Hepatocyte (in vitro differentiated cells): ENCODE data around the gene GNL2. TPM values are rescaled to one million over a fixed set of nuclear protein-coding genes. Genes with fewer than 3 reads are reported as not detected.
A peak's percentile ranks its signal among the peaks of the same experiment; 100 is the strongest.

Experiments
- DNase-seq: peaks from one replicate; pipeline ENCODE4 v3.0.0-alpha.2; 2016; ENCODE audit warnings: low spot score
- H2AFZ ChIP-seq: fragments of 200-600 bp; sonication (generic); 2 replicates; pipeline ENCODE4 v1.6.0; 2016; ENCODE audit warnings: antibody characterized with exemption, mild to moderate bottlenecking
- H3K27ac ChIP-seq: fragments of 200-600 bp; sonication (generic); 2 replicates; pipeline ENCODE4 v1.5.1; 2016; ENCODE audit warnings: mild to moderate bottlenecking
- H3K27me3 ChIP-seq: fragments of 200-600 bp; sonication (generic); 2 replicates; pipeline ENCODE4 v1.6.1; 2016
- H3K36me3 ChIP-seq: fragments of 200-600 bp; sonication (generic); replicated peaks from 2 replicates; pipeline ENCODE4 v1.5.1; 2016; ENCODE audit warnings: low read depth; ENCODE audit not compliant: insufficient read depth
- H3K4me1 ChIP-seq: fragments of 200-600 bp; sonication (generic); 2 replicates; pipeline ENCODE4 v1.5.1; 2016; ENCODE audit warnings: mild to moderate bottlenecking, moderate library complexity; ENCODE audit not compliant: insufficient read depth
- H3K4me2 ChIP-seq: fragments of 200-600 bp; sonication (generic); 2 replicates; pipeline ENCODE4 v1.6.0; 2016
- H3K4me3 ChIP-seq: fragments of 200-600 bp; sonication (generic); 2 replicates; pipeline ENCODE4 v1.5.1; 2016; ENCODE audit warnings: mild to moderate bottlenecking
- H3K79me2 ChIP-seq: fragments of 200-600 bp; sonication (generic); 2 replicates; pipeline ENCODE4 v1.6.0; 2017; ENCODE audit warnings: mild to moderate bottlenecking
- H3K9me2 ChIP-seq: fragments of 200-600 bp; sonication (generic); replicated peaks from 2 replicates; pipeline ENCODE4 v1.6.0; 2017; ENCODE audit warnings: mild to moderate bottlenecking; ENCODE audit not compliant: insufficient read depth
- H3K9me3 ChIP-seq: fragments of 200-600 bp; sonication (generic); 2 replicates; pipeline ENCODE4 v1.5.1; 2016; ENCODE audit warnings: low read depth, mild to moderate bottlenecking
- H4K20me1 ChIP-seq: fragments of 200-600 bp; sonication (generic); 2 replicates; pipeline ENCODE4 v1.6.0; 2016; ENCODE audit warnings: mild to moderate bottlenecking; ENCODE audit not compliant: insufficient read depth, poor library complexity, severe bottlenecking
- EZH2 ChIP-seq: fragments of 200-600 bp; sonication (generic); IDR thresholded peaks from 2 replicates; pipeline ENCODE4 v1.6.1; 2016; ENCODE audit warnings: antibody characterized with exemption, mild to moderate bottlenecking, borderline replicate concordance
- EZH2phosphoT487 ChIP-seq: fragments of 200-600 bp; sonication (generic); IDR thresholded peaks from one replicate; pipeline ENCODE4 v1.6.1; 2018; ENCODE audit warnings: antibody characterized with exemption, mild to moderate bottlenecking, low read depth, moderate library complexity; ENCODE audit not compliant: unreplicated experiment, severe bottlenecking
- WGBS: methylation state at CpG from one replicate; pipeline ENCODE4 v1.1.6; 2016; ENCODE audit warnings: low lambda C conversion rate; ENCODE audit errors: missing lambda C conversion rate; 5-methylcytosine and 5-hydroxymethylcytosine counted together
- polyA plus RNA-seq: library from polyadenylated mRNA; unstranded; fragments of >200 nt; fragmentation: Nextera tagmentation; extraction: Ambion mirVana; gene quantifications from 2 replicates; pipeline ENCODE4 v1.2.1, GENCODE V29; 2016
- total RNA-seq: library from RNA; depleted of rRNA; stranded (reverse); fragments of >200 nt; gene quantifications from 2 replicates; pipeline ENCODE4 v1.2.3, GENCODE V29; 2014
- TF ChIP-seq, protein P1 (sequence below): fragments of 200-600 bp; sonication (generic); IDR thresholded peaks from 2 replicates; pipeline ENCODE4 v1.5.1; 2016; ENCODE audit warnings: antibody characterized with exemption, mild to moderate bottlenecking; ENCODE audit not compliant: poor library complexity

The GNL2 gene
- total and polyA plus RNA-seq, 2 experiments from 2014 or later = 47.2 to 51.7 TPM

DNA sequence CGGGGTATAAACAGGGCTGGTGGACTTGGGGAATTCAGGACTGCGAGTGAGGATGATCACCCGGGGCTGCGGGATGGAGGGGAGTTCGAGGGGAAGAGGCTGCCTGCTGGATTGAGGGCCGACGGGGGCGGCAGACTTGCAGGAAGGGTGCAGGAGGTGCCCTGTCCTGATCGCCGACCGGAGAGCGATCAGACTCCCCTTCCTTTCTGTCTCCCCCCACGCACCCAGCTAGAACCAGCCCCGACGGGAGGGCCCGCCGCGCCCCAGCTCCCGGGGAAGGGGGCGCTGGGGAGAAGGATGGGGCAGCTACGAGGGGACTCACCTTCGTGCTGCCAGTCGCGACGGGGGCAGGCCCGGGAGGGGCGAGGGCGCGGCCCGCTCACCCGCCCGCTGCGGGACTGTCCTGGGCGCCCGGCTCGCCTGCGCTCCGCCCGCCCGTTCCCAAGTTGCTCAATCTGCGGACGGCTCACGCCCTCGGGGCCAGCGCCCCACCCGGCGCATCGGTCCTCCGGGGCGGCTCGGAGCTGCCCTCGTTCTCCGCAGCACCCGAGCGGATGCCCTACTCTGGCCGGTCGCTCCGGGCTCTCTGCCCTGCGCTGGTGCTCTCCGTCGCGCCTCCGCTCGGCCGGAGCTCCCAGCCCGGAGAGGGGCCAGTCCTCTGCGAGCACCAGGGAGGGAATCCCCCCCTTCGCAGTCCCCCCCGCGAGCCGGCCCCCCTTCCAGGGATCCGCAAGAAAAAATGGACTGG lies 38.7 kb upstream of the GNL2 start, which contains the start of gene RSPO1:
RSPO1 (minus strand) TSS at position 649 of the 748 bp plus-strand sequence. CDS start 5,231 bp downstream, outside the sequence.
- 4% methylated on average over 11 of the region's 72 CpGs for WGBS
- no peak for TF ChIP-seq EZH2phosphoT487
- TF ChIP-seq, protein P1, sequence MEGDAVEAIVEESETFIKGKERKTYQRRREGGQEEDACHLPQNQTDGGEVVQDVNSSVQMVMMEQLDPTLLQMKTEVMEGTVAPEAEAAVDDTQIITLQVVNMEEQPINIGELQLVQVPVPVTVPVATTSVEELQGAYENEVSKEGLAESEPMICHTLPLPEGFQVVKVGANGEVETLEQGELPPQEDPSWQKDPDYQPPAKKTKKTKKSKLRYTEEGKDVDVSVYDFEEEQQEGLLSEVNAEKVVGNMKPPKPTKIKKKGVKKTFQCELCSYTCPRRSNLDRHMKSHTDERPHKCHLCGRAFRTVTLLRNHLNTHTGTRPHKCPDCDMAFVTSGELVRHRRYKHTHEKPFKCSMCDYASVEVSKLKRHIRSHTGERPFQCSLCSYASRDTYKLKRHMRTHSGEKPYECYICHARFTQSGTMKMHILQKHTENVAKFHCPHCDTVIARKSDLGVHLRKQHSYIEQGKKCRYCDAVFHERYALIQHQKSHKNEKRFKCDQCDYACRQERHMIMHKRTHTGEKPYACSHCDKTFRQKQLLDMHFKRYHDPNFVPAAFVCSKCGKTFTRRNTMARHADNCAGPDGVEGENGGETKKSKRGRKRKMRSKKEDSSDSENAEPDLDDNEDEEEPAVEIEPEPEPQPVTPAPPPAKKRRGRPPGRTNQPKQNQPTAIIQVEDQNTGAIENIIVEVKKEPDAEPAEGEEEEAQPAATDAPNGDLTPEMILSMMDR = no peak
- TF ChIP-seq EZH2 = no peak
- H3K79me2 ChIP-seq = no peaks in the 10 kb centered on the region
- peak within 1 kb of the TSS; percentile 75 for H3K4me2 ChIP-seq
- no peaks in the 10 kb centered on the region for H3K36me3 ChIP-seq
- peaks cover 97% of the 10 kb centered on the region for H3K27me3 ChIP-seq
- no peaks in the 10 kb centered on the region for H3K9me2 ChIP-seq
- no peaks in the 10 kb centered on the region for H4K20me1 ChIP-seq
- no peaks in the 10 kb centered on the region for H3K4me1 ChIP-seq
- no peaks in the 10 kb centered on the region for H3K9me3 ChIP-seq
- H3K27ac ChIP-seq = no peak within 1 kb of the TSS
- peak; percentile 21 for DNase-seq
- no peak within 1 kb of the TSS for H2AFZ ChIP-seq
- no peak within 1 kb of the TSS for H3K4me3 ChIP-seq

DNA sequence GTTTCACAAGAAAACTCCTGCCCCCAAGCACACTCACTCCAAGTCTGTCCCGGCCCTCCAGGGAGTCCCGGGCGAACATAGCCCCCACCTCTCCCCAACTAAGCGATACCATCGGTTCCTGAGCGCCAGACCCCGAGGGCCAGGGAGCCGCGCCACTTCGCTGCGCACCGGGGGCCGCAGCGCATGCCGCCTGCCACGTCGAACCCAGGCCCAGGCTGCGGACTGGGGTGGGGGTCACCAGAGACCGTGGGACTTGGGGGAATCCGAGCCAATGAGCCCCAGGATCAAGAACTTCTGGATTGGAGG lies 38.2 kb upstream of the GNL2 start:
- peak; percentile 91 for TF ChIP-seq EZH2
- TF ChIP-seq, protein P1 = no peak
- H3K36me3 ChIP-seq = no peaks in the 10 kb centered on the region
- H3K4me1 ChIP-seq = no peaks in the 10 kb centered on the region
- H3K27ac ChIP-seq = no peak overlapping the region
- no peaks in the 10 kb centered on the region for H3K79me2 ChIP-seq
- no peak for DNase-seq
- H3K9me2 ChIP-seq = no peaks in the 10 kb centered on the region
- WGBS = 7% methylated on average over 19 of the region's 20 CpGs
- H3K4me2 ChIP-seq = peak overlapping the region; percentile 75
- no peak overlapping the region for H3K4me3 ChIP-seq
- H3K9me3 ChIP-seq = no peaks in the 10 kb centered on the region
- H3K27me3 ChIP-seq = peaks cover 97% of the 10 kb centered on the region
- H2AFZ ChIP-seq = no peak overlapping the region
- H4K20me1 ChIP-seq = no peaks in the 10 kb centered on the region

DNA sequence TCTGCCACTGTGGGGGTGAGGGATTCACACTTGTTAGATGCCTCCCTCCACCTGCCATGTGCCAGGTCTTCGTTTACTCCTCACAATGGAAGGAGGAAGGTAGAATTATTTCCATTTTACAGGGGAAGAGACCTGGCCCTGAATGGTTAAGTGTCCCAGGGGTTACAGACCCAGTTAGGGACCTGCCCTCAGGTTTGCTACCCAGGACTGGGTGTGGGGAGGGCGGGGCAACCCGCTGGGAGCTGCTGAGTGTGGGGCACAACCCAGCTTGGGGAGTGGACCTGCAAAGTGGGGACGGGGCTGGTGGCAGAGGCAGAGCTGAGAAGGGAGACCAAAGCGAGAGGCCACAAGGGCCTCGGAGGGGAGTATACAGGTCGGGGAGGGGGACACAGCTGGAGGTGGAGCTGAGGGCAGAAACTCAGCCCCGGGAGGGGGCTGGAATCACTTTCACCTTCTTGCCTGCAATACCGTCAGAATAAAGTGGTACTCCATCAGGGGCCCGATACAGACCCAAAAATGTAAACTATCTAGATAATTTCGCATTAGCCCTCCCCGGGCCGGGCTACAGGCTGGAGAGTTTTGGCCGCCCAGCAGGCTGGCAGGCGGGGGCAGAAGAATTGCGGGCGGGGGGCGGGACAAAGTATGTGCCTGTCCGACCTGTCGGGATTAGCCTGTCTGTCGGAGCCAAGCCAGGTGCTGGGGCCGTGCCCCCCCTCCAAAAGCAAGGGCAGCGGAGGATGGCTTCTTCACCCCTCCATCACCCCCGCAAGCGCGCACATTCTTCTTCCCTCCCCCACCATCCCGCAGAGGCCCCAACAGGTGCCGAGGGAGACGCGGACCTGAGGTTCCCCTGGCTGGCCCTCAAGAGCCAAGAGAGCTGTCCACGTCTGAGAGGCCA lies 37.6 kb upstream of the GNL2 start:
- Histone ChIP-seq H3K79me2 (no peaks in the 10 kb centered on the region), H2AFZ (no peak overlapping the region), H3K4me1 (no peaks in the 10 kb centered on the region), H3K4me2 (peak overlapping the region; percentile 75), H3K27ac (no peak overlapping the region), H3K27me3 (peaks cover 100% of the 10 kb centered on the region), H3K36me3 (no peaks in the 10 kb centered on the region), H3K4me3 (no peak overlapping the region), H3K9me3 (no peaks in the 10 kb centered on the region), H4K20me1 (no peaks in the 10 kb centered on the region), H3K9me2 (no peaks in the 10 kb centered on the region)
- TF ChIP-seq EZH2phosphoT487 (peak; percentile 4), EZH2 (peak; percentile 70)
- TF ChIP-seq, protein P1 = no peak
- DNase-seq = no peak
- 11% methylated on average over 20 of the region's 31 CpGs for WGBS
